Kidney capillary endothelial cell (primary cell): ENCODE results near the gene PCBP2.
"Not testable (repeated sequence)": the region's sequence is repeated elsewhere in the genome, so short reads cannot be mapped to it uniquely, and the experiment has no call there.

Experiments used
- DNase-seq: peaks from one replicate; pipeline ENCODE4 v3.0.0-alpha.2; 2018; ENCODE audit warnings: low spot score

PCBP2 gene

GRCh38 chr12:53441040-53441833 is 10.7 kb upstream of the PCBP2 start, which contains the start of gene PRR13:
TSS of gene PRR13 (plus strand) at chr12:53441734. CDS start at chr12:53442715, 981 bp downstream.
- peak; percentile 100 for DNase-seq

GRCh38 chr12:53443955-53444354 is 7.9 kb upstream of the PCBP2 start:
- DNase-seq: no peak

GRCh38 chr12:53444593-53445325 is 7.1 kb upstream of the PCBP2 start:
- not testable (repeated sequence) for DNase-seq

- DNase-seq: no peak
Measured at GRCh38 chr12:53450936-53451335, 966 bp upstream of the PCBP2 start.

GRCh38 chr12:53452159-53453077 is 516 bp downstream of the PCBP2 start:
- DNase-seq: peak; percentile 80

- DNase-seq: no peak
Measured at GRCh38 chr12:53453953-53454640, 2.2 kb downstream of the PCBP2 start.

- no peak for DNase-seq
Measured at GRCh38 chr12:53454707-53455106, 2.8 kb downstream of the PCBP2 start.

GRCh38 chr12:53456654-53457366 is 4.9 kb downstream of the PCBP2 start:
- DNase-seq: no peak

GRCh38 chr12:53459097-53459496 is 7.2 kb downstream of the PCBP2 start:
- no peak for DNase-seq

GRCh38 chr12:53461059-53461458 is 9.2 kb downstream of the PCBP2 start:
- no peak for DNase-seq

GRCh38 chr12:53461591-53461990 is 9.7 kb downstream of the PCBP2 start:
- DNase-seq: no peak

GRCh38 chr12:53462935-53463334 is 11.0 kb downstream of the PCBP2 start:
- no peak for DNase-seq

- DNase-seq: no peak
Measured at GRCh38 chr12:53463802-53464560, 12.1 kb downstream of the PCBP2 start.

GRCh38 chr12:53464685-53465418 is 12.9 kb downstream of the PCBP2 start:
- no peak for DNase-seq

- no peak for DNase-seq
Measured at GRCh38 chr12:53465679-53466078, 13.8 kb downstream of the PCBP2 start.

- DNase-seq: no peak
Measured at GRCh38 chr12:53466640-53467039, 14.7 kb downstream of the PCBP2 start.

GRCh38 chr12:53467082-53467481 is 15.2 kb downstream of the PCBP2 start:
- DNase-seq: no peak

GRCh38 chr12:53467880-53468279 is 16.0 kb downstream of the PCBP2 start:
- no peak for DNase-seq

GRCh38 chr12:53468282-53468681 is 16.4 kb downstream of the PCBP2 start:
- no peak for DNase-seq
